Measurements from ENCODE around the gene PAXIP1.
A peak's percentile ranks its signal among the peaks of the same experiment; 100 is the strongest.
"Not testable (repeated sequence)": the region's sequence is repeated elsewhere in the genome, so short reads cannot be mapped to it uniquely, and the experiment has no call there.

PAXIP1 gene

GRCh38 chr7:154937837-154938236 is 65.1 kb downstream of the PAXIP1 start:
- Histone ChIP-seq H3K27me3 (ENCODE audit: low read depth, low read length) (no peaks in the 10 kb centered on the region), H3K27ac (ENCODE audit: low read length) (no peak overlapping the region), H3K9me3 (ENCODE audit: control insufficient read depth in 1 of 2, low read length in 2 of 2) (peaks cover 0 to 2% of the 10 kb centered on the region in 2 donors)

DNA sequence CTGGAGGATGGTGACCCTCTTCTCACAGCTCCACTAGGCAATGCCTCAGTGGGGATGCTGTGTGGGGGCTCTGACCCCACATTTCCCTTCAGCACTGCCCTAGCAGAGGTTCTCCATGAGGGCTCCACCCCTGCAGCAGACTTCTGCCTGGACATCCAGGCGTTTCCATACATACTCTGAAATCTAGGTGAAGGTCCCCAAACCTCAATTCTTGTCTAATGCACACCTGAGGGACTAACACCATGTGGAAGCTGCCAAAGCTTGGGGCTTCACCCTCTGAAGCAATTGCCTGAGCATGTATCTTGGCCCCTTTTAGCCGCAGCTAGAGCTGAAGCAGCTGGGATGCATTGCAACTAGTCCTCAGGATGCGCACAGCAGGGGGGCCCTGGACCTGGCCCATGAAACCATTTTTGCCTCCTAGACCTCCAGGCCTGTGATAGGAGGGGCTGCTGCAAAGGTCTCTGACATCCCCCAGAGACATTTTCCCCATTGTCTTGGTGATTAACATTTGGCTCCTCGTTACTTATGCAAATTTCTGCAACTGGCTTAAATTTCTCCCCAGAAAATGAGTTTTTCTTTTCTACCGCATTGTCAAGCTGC is 68.5 kb downstream of the PAXIP1 start:
- not testable (repeated sequence) for H3K27me3 ChIP-seq (ENCODE audit: low read depth, low read length); H3K4me1 ChIP-seq (ENCODE audit: control insufficient read depth in 1 of 2, insufficient read depth in 2 of 2, low read length in 2 of 2); H3K36me3 ChIP-seq (ENCODE audit: control insufficient read depth in 1 of 2, insufficient read depth in 2 of 2, low read length in 2 of 2)

More at GRCh38 chr7:154937837-154938236, 65.1 kb downstream of the PAXIP1 start:
- no peaks in the 10 kb centered on the region for H3K4me1 ChIP-seq (ENCODE audit: control insufficient read depth in 1 of 2, insufficient read depth in 2 of 2, low read length in 2 of 2)
- H3K4me3 ChIP-seq (ENCODE audit: low read depth in 1 of 2, low read length in 2 of 2), result no peak overlapping the region
- H3K36me3 ChIP-seq (ENCODE audit: control insufficient read depth in 1 of 2, insufficient read depth in 2 of 2, low read length in 2 of 2), result peaks cover under 1 to 9% of the 10 kb centered on the region in 2 donors

DNA sequence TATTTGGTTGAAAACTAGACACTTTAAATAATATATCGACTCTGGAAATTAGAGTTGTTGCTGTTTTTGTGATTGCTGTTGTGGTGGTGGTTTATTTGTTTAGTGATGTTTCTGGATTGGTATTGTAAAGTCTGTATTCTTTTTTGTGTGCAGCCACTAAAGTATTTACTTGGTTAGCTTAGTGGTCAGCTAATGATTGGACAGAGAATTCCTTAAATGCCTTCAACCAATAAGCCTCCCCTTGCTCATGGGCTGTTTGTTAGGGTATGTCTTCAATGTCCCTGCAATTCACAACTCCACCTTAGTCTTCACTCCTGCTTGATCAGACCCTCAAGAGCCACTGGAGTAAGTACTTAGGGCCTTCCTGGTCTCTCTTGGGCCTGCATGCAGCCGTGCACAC is 71.0 kb downstream of the PAXIP1 start:
- no peak overlapping the region for H3K4me3 ChIP-seq (ENCODE audit: low read depth in 1 of 2, low read length in 2 of 2)
- no peak overlapping the region for H3K27ac ChIP-seq (ENCODE audit: low read length)
- H3K9me3 ChIP-seq (ENCODE audit: control insufficient read depth in 1 of 2, low read length in 2 of 2), result peaks cover 0 to 2% of the 10 kb centered on the region in 2 donors
- no peaks in the 10 kb centered on the region for H3K27me3 ChIP-seq (ENCODE audit: low read depth, low read length)
- peaks cover 5% of the 10 kb centered on the region in 2 donors for H3K4me1 ChIP-seq (ENCODE audit: control insufficient read depth in 1 of 2, insufficient read depth in 2 of 2, low read length in 2 of 2)
- H3K36me3 ChIP-seq (ENCODE audit: control insufficient read depth in 1 of 2, insufficient read depth in 2 of 2, low read length in 2 of 2), result peaks cover 4 to 9% of the 10 kb centered on the region in 2 donors

More for the DNA sequence above, 68.5 kb downstream of the PAXIP1 start:
- H3K27ac ChIP-seq (ENCODE audit: low read length); H3K9me3 ChIP-seq (ENCODE audit: control insufficient read depth in 1 of 2, low read length in 2 of 2); H3K4me3 ChIP-seq (ENCODE audit: low read depth in 1 of 2, low read length in 2 of 2): not testable (repeated sequence)

GRCh38 chr7:154929006-154929726 is 73.8 kb downstream of the PAXIP1 start:
- Histone ChIP-seq H3K4me1 (ENCODE audit: control insufficient read depth in 1 of 2, insufficient read depth in 2 of 2, low read length in 2 of 2) (peaks cover 5% of the 10 kb centered on the region in 2 donors), H3K9me3 (ENCODE audit: control insufficient read depth in 1 of 2, low read length in 2 of 2) (no peaks in the 10 kb centered on the region), H3K27me3 (ENCODE audit: low read depth, low read length) (no peaks in the 10 kb centered on the region), H3K27ac (ENCODE audit: low read length) (peak overlapping the region; percentile 97), H3K4me3 (ENCODE audit: low read depth in 1 of 2, low read length in 2 of 2) (peak overlapping the region; percentile 84 to 98), H3K36me3 (ENCODE audit: control insufficient read depth in 1 of 2, insufficient read depth in 2 of 2, low read length in 2 of 2) (peaks cover 3 to 4% of the 10 kb centered on the region in 2 donors)

- no peaks in the 10 kb centered on the region for H3K9me3 ChIP-seq (ENCODE audit: control insufficient read depth in 1 of 2, low read length in 2 of 2)
- H3K36me3 ChIP-seq (ENCODE audit: control insufficient read depth in 1 of 2, insufficient read depth in 2 of 2, low read length in 2 of 2), result peaks cover 0 to 4% of the 10 kb centered on the region in 2 donors
- H3K27ac ChIP-seq (ENCODE audit: low read length), result peak overlapping the region; percentile 97
- no peaks in the 10 kb centered on the region for H3K27me3 ChIP-seq (ENCODE audit: low read depth, low read length)
- H3K4me1 ChIP-seq (ENCODE audit: control insufficient read depth in 1 of 2, insufficient read depth in 2 of 2, low read length in 2 of 2), result peaks cover 5% of the 10 kb centered on the region in 2 donors
- H3K4me3 ChIP-seq (ENCODE audit: low read depth in 1 of 2, low read length in 2 of 2), result peak overlapping the region; percentile 84 to 98
These were observed 74.6 kb downstream of the PAXIP1 start for GRCh38 chr7:154928136-154929005.

- Histone ChIP-seq H3K4me1 (ENCODE audit: control insufficient read depth in 1 of 2, insufficient read depth in 2 of 2, low read length in 2 of 2) (peaks cover 5% of the 10 kb centered on the region in 2 donors), H3K9me3 (ENCODE audit: control insufficient read depth in 1 of 2, low read length in 2 of 2) (no peaks in the 10 kb centered on the region), H3K27me3 (ENCODE audit: low read depth, low read length) (no peaks in the 10 kb centered on the region), H3K27ac (ENCODE audit: low read length) (peak overlapping the region; percentile 97), H3K36me3 (ENCODE audit: control insufficient read depth in 1 of 2, insufficient read depth in 2 of 2, low read length in 2 of 2) (peaks cover 0 to 4% of the 10 kb centered on the region in 2 donors), H3K4me3 (ENCODE audit: low read depth in 1 of 2, low read length in 2 of 2) (peak overlapping the region; percentile 84 to 98)
These were observed 75.2 kb downstream of the PAXIP1 start for GRCh38 chr7:154927624-154928125.

- H3K4me3 ChIP-seq (ENCODE audit: low read depth in 1 of 2, low read length in 2 of 2); H3K36me3 ChIP-seq (ENCODE audit: control insufficient read depth in 1 of 2, insufficient read depth in 2 of 2, low read length in 2 of 2); H3K9me3 ChIP-seq (ENCODE audit: control insufficient read depth in 1 of 2, low read length in 2 of 2); H3K27me3 ChIP-seq (ENCODE audit: low read depth, low read length); H3K4me1 ChIP-seq (ENCODE audit: control insufficient read depth in 1 of 2, insufficient read depth in 2 of 2, low read length in 2 of 2); H3K27ac ChIP-seq (ENCODE audit: low read length): not testable (repeated sequence)
These were observed 80.5 kb downstream of the PAXIP1 start for GRCh38 chr7:154922472-154922871.

- Histone ChIP-seq H3K9me3 (ENCODE audit: control insufficient read depth in 1 of 2, low read length in 2 of 2) (no peaks in the 10 kb centered on the region), H3K27ac (ENCODE audit: low read length) (no peak overlapping the region), H3K36me3 (ENCODE audit: control insufficient read depth in 1 of 2, insufficient read depth in 2 of 2, low read length in 2 of 2) (no peaks in the 10 kb centered on the region), H3K4me1 (ENCODE audit: control insufficient read depth in 1 of 2, insufficient read depth in 2 of 2, low read length in 2 of 2) (peaks cover 0 to under 1% of the 10 kb centered on the region in 2 donors), H3K27me3 (ENCODE audit: low read depth, low read length) (peaks cover under 1% of the 10 kb centered on the region), H3K4me3 (ENCODE audit: low read depth in 1 of 2, low read length in 2 of 2) (no peak overlapping the region)
These were observed 83.3 kb downstream of the PAXIP1 start for GRCh38 chr7:154919344-154920225.

- peaks cover 6% of the 10 kb centered on the region for H3K27me3 ChIP-seq (ENCODE audit: low read depth, low read length)
- no peaks in the 10 kb centered on the region for H3K36me3 ChIP-seq (ENCODE audit: control insufficient read depth in 1 of 2, insufficient read depth in 2 of 2, low read length in 2 of 2)
- peaks cover 0 to 8% of the 10 kb centered on the region in 2 donors for H3K4me1 ChIP-seq (ENCODE audit: control insufficient read depth in 1 of 2, insufficient read depth in 2 of 2, low read length in 2 of 2)
- no peak overlapping the region for H3K27ac ChIP-seq (ENCODE audit: low read length)
- H3K4me3 ChIP-seq (ENCODE audit: low read depth in 1 of 2, low read length in 2 of 2), result no peak overlapping the region
- no peaks in the 10 kb centered on the region for H3K9me3 ChIP-seq (ENCODE audit: control insufficient read depth in 1 of 2, low read length in 2 of 2)
These were observed 84.2 kb downstream of the PAXIP1 start for GRCh38 chr7:154918741-154919140.

DNA sequence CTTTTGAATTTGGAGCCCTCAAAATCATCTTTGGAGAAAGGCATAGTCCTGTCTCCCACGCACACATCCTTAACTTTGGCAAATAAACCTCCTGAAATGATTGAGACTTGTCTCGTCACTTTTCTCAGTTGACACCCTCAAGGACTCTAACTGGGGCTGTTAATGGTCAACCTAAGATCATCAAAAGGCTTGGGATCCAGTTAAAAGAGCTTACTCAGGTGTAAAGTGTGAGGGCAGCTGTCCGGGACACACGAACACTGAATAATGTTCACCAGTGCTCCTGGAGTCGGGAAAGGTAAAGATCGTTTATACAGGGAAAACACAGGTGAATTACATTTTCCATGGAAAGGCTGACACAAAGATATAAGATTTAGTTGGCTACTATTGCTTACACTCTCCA is 84.7 kb downstream of the PAXIP1 start:
- Histone ChIP-seq H3K27me3 (ENCODE audit: low read depth, low read length) (peaks cover 6% of the 10 kb centered on the region), H3K27ac (ENCODE audit: low read length) (no peak overlapping the region)

More for the DNA sequence above, 84.7 kb downstream of the PAXIP1 start:
- no peaks in the 10 kb centered on the region for H3K9me3 ChIP-seq (ENCODE audit: control insufficient read depth in 1 of 2, low read length in 2 of 2)
- no peak overlapping the region for H3K4me3 ChIP-seq (ENCODE audit: low read depth in 1 of 2, low read length in 2 of 2)
- peaks cover 0 to 8% of the 10 kb centered on the region in 2 donors for H3K4me1 ChIP-seq (ENCODE audit: control insufficient read depth in 1 of 2, insufficient read depth in 2 of 2, low read length in 2 of 2)
- no peaks in the 10 kb centered on the region for H3K36me3 ChIP-seq (ENCODE audit: control insufficient read depth in 1 of 2, insufficient read depth in 2 of 2, low read length in 2 of 2)

Data from muscle layer of duodenum (tissue), 2 donors.